ENCODE data around the gene ABHD8.
"Not testable (repeated sequence)": the region's sequence is repeated elsewhere in the genome, so short reads cannot be mapped to it uniquely, and the experiment has no call there.

DNA sequence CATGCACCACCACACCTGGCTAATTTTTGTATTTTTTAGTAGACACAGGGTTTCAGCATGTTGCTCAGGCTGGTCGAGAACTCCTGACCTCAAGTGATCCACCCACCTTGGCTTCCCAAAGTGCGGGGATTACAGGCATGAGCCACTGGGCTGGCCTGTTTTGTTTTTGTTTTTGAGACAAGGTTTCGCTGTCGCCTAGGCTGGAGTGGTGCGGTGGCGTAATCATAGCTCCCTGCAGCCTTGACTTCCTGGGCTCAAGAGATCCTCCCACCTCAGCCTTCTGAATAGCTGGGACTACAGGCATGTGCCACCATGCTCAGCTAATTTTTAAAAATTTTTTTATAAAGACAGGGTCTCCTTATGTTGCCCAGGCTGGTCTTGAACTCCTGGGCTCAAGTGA is 7.7 kb downstream of the ABHD8 start:
- TF ChIP-seq, protein P1, sequence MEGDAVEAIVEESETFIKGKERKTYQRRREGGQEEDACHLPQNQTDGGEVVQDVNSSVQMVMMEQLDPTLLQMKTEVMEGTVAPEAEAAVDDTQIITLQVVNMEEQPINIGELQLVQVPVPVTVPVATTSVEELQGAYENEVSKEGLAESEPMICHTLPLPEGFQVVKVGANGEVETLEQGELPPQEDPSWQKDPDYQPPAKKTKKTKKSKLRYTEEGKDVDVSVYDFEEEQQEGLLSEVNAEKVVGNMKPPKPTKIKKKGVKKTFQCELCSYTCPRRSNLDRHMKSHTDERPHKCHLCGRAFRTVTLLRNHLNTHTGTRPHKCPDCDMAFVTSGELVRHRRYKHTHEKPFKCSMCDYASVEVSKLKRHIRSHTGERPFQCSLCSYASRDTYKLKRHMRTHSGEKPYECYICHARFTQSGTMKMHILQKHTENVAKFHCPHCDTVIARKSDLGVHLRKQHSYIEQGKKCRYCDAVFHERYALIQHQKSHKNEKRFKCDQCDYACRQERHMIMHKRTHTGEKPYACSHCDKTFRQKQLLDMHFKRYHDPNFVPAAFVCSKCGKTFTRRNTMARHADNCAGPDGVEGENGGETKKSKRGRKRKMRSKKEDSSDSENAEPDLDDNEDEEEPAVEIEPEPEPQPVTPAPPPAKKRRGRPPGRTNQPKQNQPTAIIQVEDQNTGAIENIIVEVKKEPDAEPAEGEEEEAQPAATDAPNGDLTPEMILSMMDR (IDR thresholded peaks at IDR 0.05), result not testable (repeated sequence)
- not testable (repeated sequence) for TF ChIP-seq EZH2 (IDR thresholded peaks at IDR 0.05; ENCODE audit: borderline replicate concordance, insufficient read depth, low read depth, low read length, poor library complexity, severe bottlenecking)
